GM23248 (cell line): ENCODE data around the gene GLS2. TPM values are rescaled to one million over a fixed set of nuclear protein-coding genes. Genes with fewer than 3 reads are reported as not detected.

Experiments used
- DNase-seq: peaks from one replicate; pipeline ENCODE4 v3.0.0-alpha.2; 2015
- H2AFZ ChIP-seq: fragments of 200-600 bp; sonication (generic); 2 replicates; pipeline ENCODE4 v1.6.1; 2016; ENCODE audit warnings: antibody characterized with exemption
- H3F3A ChIP-seq: fragments of 200-600 bp; sonication (generic); 2 replicates; pipeline ENCODE4 v1.6.1; 2016; ENCODE audit warnings: mild to moderate bottlenecking, antibody characterized with exemption, mixed run types; ENCODE audit not compliant: insufficient read depth
- H3K27ac ChIP-seq: fragments of 200-600 bp; sonication (generic); 2 replicates; pipeline ENCODE4 v1.5.1; 2016; ENCODE audit warnings: mild to moderate bottlenecking
- H3K27me3 ChIP-seq: fragments of 200-600 bp; sonication (generic); replicated peaks from 2 replicates; pipeline ENCODE4 v1.6.1; 2016; ENCODE audit warnings: mild to moderate bottlenecking; ENCODE audit not compliant: insufficient read depth
- H3K36me3 ChIP-seq: fragments of 200-600 bp; sonication (generic); 2 replicates; pipeline ENCODE4 v1.6.1; 2016; ENCODE audit warnings: low read depth, mild to moderate bottlenecking
- H3K4me1 ChIP-seq: fragments of 200-600 bp; sonication (generic); 2 replicates; pipeline ENCODE4 v1.6.1; 2016; ENCODE audit warnings: mild to moderate bottlenecking; ENCODE audit not compliant: insufficient read depth
- H3K4me2 ChIP-seq: fragments of 200-600 bp; sonication (generic); one replicate; pipeline ENCODE4 v1.6.1; 2016; ENCODE audit warnings: mild to moderate bottlenecking; ENCODE audit not compliant: unreplicated experiment
- H3K4me3 ChIP-seq: fragments of 200-600 bp; sonication (generic); 2 replicates; pipeline ENCODE4 v1.5.1; 2016; ENCODE audit warnings: mild to moderate bottlenecking
- H3K79me2 ChIP-seq: fragments of 200-600 bp; sonication (generic); 2 replicates; pipeline ENCODE4 v1.6.1; 2016; ENCODE audit warnings: mild to moderate bottlenecking; ENCODE audit not compliant: insufficient read depth
- H3K9ac ChIP-seq: fragments of 200-600 bp; sonication (generic); 2 replicates; pipeline ENCODE4 v1.6.1; 2016; ENCODE audit warnings: mild to moderate bottlenecking
- H3K9me2 ChIP-seq: fragments of 200-600 bp; sonication (generic); 2 replicates; pipeline ENCODE4 v1.6.1; 2016; ENCODE audit warnings: mixed run types, mild to moderate bottlenecking, moderate library complexity; ENCODE audit not compliant: insufficient read depth
- H3K9me3 ChIP-seq: fragments of 200-600 bp; sonication (generic); one replicate; pipeline ENCODE4 v1.6.1; 2017; ENCODE audit warnings: low read depth
- H4K20me1 ChIP-seq: fragments of 200-600 bp; sonication (generic); 2 replicates; pipeline ENCODE4 v1.6.0; 2016; ENCODE audit not compliant: insufficient read depth
- EZH2 ChIP-seq: fragments of 200-600 bp; sonication (generic); IDR thresholded peaks from 2 replicates; pipeline ENCODE4 v1.6.1; 2018; ENCODE audit warnings: antibody characterized with exemption, mild to moderate bottlenecking; ENCODE audit not compliant: insufficient read depth, poor library complexity, severe bottlenecking
- EZH2phosphoT487 ChIP-seq: fragments of 200-600 bp; sonication (generic); IDR thresholded peaks from 2 replicates; pipeline ENCODE4 v1.6.1; 2018; ENCODE audit warnings: antibody characterized with exemption, moderate library complexity, mild to moderate bottlenecking, low read depth; ENCODE audit not compliant: insufficient read depth
- WGBS, 2 experiments: methylation state at CpG; one replicate each; pipeline ENCODE4 v1.1.6; 2015 to 2017; ENCODE audit warnings: low lambda C conversion rate in 2 of 2, low coverage in 1 of 2; ENCODE audit errors: missing lambda C conversion rate in 2 of 2; 5-methylcytosine and 5-hydroxymethylcytosine counted together
- in situ Hi-C: fragments of 300-500 bp; cut with MboI; formaldehyde crosslinking; loops from 2 replicates; pipeline ENCODE4 v1.15.0; 2020
- polyA plus RNA-seq: library from polyadenylated mRNA; unstranded; fragments of >200 nt; fragmentation: Nextera tagmentation; extraction: Ambion mirVana; gene quantifications from 2 replicates; pipeline ENCODE4 v1.2.1, GENCODE V29; 2016
- total RNA-seq: library from RNA; depleted of rRNA; stranded (reverse); fragments of >200 nt; shearing (Covaris generic); gene quantifications from 2 replicates; pipeline ENCODE4 v1.2.3, GENCODE V29; 2014

GLS2 gene
- total and polyA plus RNA-seq, 2 experiments from 2014 or later, result not detected

DNA sequence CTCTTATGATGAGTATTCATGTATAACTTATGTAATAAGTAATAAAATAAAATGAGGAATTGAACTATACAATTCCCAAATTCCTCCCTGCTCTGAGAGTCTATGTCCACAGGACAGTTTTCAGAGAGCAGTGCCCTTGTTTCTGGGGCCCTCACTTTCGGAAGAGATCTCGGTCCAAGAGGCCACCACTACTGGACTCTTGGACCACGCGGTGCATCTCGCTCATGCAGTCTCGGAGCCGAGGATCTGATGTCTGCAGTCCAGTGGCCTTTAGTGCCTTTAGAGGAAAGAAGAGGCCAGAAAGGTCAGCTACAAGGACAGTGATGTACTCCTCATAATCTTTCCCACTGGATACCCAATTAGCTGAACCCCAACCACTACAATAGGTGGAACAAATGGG is 8.3 kb downstream of the GLS2 start:
- H3F3A ChIP-seq, result no peaks in the 10 kb centered on the region; the same call in 1 of the 2 replicates
- no peaks in the 10 kb centered on the region for H3K9me3 ChIP-seq
- no peaks in the 10 kb centered on the region for H3K9me2 ChIP-seq
- H3K27ac ChIP-seq, result no peak overlapping the region
- DNase-seq, result no peak
- H4K20me1 ChIP-seq, result no peaks in the 10 kb centered on the region
- 96 to 97% methylated on average over 7 of the region's 7 CpGs for WGBS, 2 experiments
- H3K79me2 ChIP-seq, result no peaks in the 10 kb centered on the region
- H3K36me3 ChIP-seq, result no peaks in the 10 kb centered on the region
- no peak overlapping the region for H3K4me2 ChIP-seq
- TF ChIP-seq EZH2 (no peak), EZH2phosphoT487 (no peak)
- H2AFZ ChIP-seq, result no peak overlapping the region
- in situ Hi-C loops, result no loop called here
- no peaks in the 10 kb centered on the region for H3K27me3 ChIP-seq
- no peak overlapping the region for H3K4me3 ChIP-seq
- no peaks in the 10 kb centered on the region for H3K4me1 ChIP-seq
- no peak overlapping the region for H3K9ac ChIP-seq

DNA sequence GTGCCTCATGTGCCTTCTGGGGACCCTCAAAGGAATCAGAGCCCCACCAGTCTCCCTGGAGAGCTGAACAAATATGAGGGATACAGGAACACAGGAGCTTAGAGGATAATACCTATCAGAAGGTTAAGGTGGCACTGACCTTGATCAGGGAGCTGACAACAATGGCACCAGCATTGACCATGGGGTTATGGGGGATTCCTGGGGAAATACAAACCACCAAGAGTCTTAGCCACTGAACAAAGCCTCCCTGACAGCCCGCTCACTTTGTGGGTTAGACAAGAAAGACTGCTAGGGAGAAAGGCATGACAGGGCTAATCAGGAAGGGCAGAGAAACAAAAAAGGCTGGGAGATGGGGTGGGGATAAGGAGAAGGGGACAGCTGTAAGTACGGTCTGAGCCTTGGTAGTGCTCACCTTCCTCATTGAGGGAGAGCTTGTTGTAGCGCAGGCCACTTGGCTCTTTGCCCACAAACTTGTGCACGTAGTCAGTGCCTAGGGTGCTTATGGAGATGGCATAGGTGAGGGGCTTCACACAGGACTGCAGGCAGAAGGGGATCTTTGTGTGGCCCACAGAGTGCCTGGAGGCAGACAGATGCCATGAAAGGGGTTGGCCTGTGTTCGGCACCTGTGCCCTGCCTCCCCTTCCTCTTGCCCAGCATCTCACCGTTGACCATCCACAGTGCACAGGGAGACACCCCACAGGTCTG is 10.3 kb downstream of the GLS2 start:
- no peaks in the 10 kb centered on the region for H4K20me1 ChIP-seq
- in situ Hi-C loops, result no loop called here
- H3K79me2 ChIP-seq, result no peaks in the 10 kb centered on the region
- DNase-seq, result no peak
- H3K9me2 ChIP-seq, result no peaks in the 10 kb centered on the region
- H3F3A ChIP-seq, result no peaks in the 10 kb centered on the region
- H3K27ac ChIP-seq, result no peak overlapping the region
- no peaks in the 10 kb centered on the region for H3K9me3 ChIP-seq
- no peaks in the 10 kb centered on the region for H3K4me1 ChIP-seq
- WGBS, 2 experiments, result 80 to 84% methylated on average over 6 of the region's 6 CpGs
- no peaks in the 10 kb centered on the region for H3K27me3 ChIP-seq
- H3K4me2 ChIP-seq, result no peak overlapping the region
- no peak overlapping the region for H2AFZ ChIP-seq
- no peak overlapping the region for H3K4me3 ChIP-seq
- H3K36me3 ChIP-seq, result no peaks in the 10 kb centered on the region
- no peak overlapping the region for H3K9ac ChIP-seq
- TF ChIP-seq EZH2 (no peak), EZH2phosphoT487 (no peak)

DNA sequence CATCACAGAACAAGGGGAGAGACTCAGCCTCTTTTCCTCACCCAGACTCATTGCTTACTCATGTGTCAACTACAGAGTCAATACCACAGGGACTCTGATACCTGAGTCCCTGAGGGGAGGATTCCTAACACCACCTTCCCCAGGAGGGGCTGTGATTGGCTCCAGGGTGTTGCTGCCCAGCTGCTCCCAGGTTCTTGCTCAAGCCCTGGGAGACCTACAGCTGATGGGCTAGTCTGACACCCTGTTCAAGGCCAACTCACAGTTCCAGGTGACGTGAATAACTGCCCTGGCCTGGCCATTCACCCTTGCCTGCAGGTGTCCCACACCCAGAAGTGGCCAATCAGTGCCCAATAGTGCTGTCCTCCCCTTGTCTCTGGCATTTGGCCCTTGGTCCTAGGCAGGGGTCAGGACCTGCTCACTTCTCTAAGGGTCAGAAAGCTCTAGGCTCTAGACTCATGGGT is 11.0 kb downstream of the GLS2 start:
- H2AFZ ChIP-seq, result no peak overlapping the region
- no peak overlapping the region for H3K9ac ChIP-seq
- WGBS, 2 experiments, result 100% methylated on average over 1 of the region's 1 CpG
- TF ChIP-seq EZH2 (no peak), EZH2phosphoT487 (no peak)
- H4K20me1 ChIP-seq, result no peaks in the 10 kb centered on the region
- no peaks in the 10 kb centered on the region for H3F3A ChIP-seq
- H3K4me3 ChIP-seq, result no peak overlapping the region
- no peaks in the 10 kb centered on the region for H3K4me1 ChIP-seq
- in situ Hi-C loops, result no loop called here
- no peaks in the 10 kb centered on the region for H3K27me3 ChIP-seq
- no peak for DNase-seq
- H3K36me3 ChIP-seq, result no peaks in the 10 kb centered on the region
- no peak overlapping the region for H3K27ac ChIP-seq
- no peak overlapping the region for H3K4me2 ChIP-seq
- H3K79me2 ChIP-seq, result no peaks in the 10 kb centered on the region
- H3K9me2 ChIP-seq, result no peaks in the 10 kb centered on the region
- no peaks in the 10 kb centered on the region for H3K9me3 ChIP-seq

DNA sequence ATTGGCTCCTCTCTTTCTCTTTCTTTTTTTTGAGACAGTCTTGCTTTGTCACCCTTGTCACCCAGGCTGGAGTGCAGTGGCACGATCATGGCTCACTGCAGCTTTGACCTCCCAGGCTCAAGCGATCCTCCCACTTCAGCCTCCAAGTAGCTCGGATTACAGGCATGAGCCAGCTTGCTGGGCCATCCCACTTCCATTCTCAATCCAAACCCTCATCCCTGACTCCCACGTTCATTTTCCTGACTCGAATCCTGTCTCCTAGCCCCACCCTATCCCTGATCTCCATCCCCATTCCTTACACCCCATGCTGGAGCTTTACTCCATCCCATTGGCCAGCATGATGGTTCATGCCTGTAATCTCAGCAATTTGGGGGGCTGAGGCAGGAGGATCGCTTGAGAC is 11.8 kb downstream of the GLS2 start:
- DNase-seq, result no peak
- H3K9ac ChIP-seq, result no peak overlapping the region
- no peaks in the 10 kb centered on the region for H4K20me1 ChIP-seq
- H3K27me3 ChIP-seq, result no peaks in the 10 kb centered on the region
- H2AFZ ChIP-seq, result no peak overlapping the region
- no peaks in the 10 kb centered on the region for H3K36me3 ChIP-seq
- 56 to 62% methylated on average over 6 of the region's 6 CpGs for WGBS, 2 experiments
- H3K27ac ChIP-seq, result no peak overlapping the region
- H3K4me2 ChIP-seq, result no peak overlapping the region
- peaks cover 3% of the 10 kb centered on the region; the same call in 1 of the 2 replicates for H3K79me2 ChIP-seq
- TF ChIP-seq EZH2phosphoT487 (no peak), EZH2 (no peak)
- H3K9me3 ChIP-seq, result no peaks in the 10 kb centered on the region
- no peaks in the 10 kb centered on the region for H3F3A ChIP-seq
- no peaks in the 10 kb centered on the region for H3K4me1 ChIP-seq
- in situ Hi-C loops, result no loop called here
- no peak overlapping the region for H3K4me3 ChIP-seq
- H3K9me2 ChIP-seq, result no peaks in the 10 kb centered on the region
